SK-N-MC (cell line): Measurements from ENCODE around the gene KPNA4.

Source experiments
- EZH2 ChIP-seq: fragments of 200-600 bp; sonication (generic); IDR thresholded peaks from one replicate; pipeline ENCODE4 v1.6.1; 2017; ENCODE audit warnings: antibody characterized with exemption
- POLR2AphosphoS5 ChIP-seq: IDR thresholded peaks from 2 replicates; pipeline ENCODE4 v1.6.1; 2012; ENCODE audit warnings: mild to moderate bottlenecking, low read depth, low read length, borderline replicate concordance

GRCh38 chr3:160577093-160577492 lies 11.7 kb upstream of the KPNA4 start:
- TF ChIP-seq EZH2 = no peak
- no peak for TF ChIP-seq POLR2AphosphoS5
